Astrocyte (in vitro differentiated cells and primary cell): ENCODE measurements around the gene SLC9A4.

Experiments
- CTCF ChIP-seq: IDR thresholded peaks from 2 replicates; pipeline ENCODE4 v1.5.1; 2011; ENCODE audit warnings: low read depth, mild to moderate bottlenecking, inconsistent platforms, low read length, moderate library complexity; ENCODE audit not compliant: insufficient read depth
- EZH2 ChIP-seq: IDR thresholded peaks from 2 replicates; pipeline ENCODE4 v1.6.1; 2012; ENCODE audit warnings: mild to moderate bottlenecking, low read length, inconsistent platforms; ENCODE audit not compliant: insufficient read depth

GRCh38 chr2:102520801-102521200 lies 47.8 kb downstream of the SLC9A4 start:
- TF ChIP-seq CTCF (no peak), EZH2 (no peak)
